GM12865 (cell line): Measurements from ENCODE around the gene KNDC1.

Experiments
- DNase-seq: peaks from one replicate; pipeline ENCODE4 v3.0.0; 2010; ENCODE audit warnings: low read depth
- H3K4me3 ChIP-seq: 2 replicates; pipeline ENCODE4 v1.5.1; 2011; ENCODE audit warnings: mild to moderate bottlenecking, low read depth, low read length, control low read depth
- TF ChIP-seq, protein P1 (sequence below): IDR thresholded peaks from 2 replicates; pipeline ENCODE4 v1.5.1; 2011; ENCODE audit warnings: low read length, control low read depth, low read depth, inconsistent platforms; ENCODE audit not compliant: insufficient read depth; ENCODE audit errors: missing control alignments

The KNDC1 gene

DNA sequence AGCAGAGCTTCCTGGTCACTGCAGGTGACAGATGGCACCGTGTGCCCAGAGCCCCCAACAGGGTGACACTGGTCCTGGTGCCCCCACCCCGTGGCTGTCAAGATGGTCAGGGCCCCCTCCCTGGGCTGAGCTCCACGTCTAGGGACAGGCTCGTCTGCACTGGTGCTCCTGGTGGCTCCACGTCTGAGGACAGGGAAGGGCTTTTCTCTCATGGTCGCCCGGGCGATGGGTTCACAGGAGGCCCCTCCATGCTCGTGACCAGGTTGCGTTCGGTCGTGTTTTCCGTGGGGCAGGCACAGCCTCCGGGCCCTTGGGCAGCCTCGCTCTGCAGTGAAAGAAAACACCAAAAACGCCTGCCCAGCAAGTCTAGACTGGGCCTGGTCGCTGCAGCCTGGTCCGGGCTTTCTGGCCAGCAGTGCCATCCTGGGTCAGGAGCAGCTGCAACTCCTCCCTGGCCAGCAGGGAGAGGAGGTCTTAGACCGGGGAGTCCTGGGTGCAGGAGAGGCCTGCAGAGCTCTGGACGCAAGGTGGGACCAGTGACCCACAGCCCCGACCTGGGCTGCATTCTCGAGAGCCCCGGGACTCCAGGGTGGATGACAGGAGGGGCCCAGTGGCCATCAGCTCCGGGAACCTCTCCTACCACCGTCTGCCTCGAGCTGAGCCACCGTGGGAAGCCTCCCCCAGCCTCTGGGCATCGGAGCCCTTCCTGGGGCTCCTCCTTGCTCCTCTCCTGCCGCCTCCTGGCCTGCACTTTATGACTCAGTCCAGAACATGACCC is 42.1 kb downstream of the KNDC1 start:
- no peak overlapping the region for H3K4me3 ChIP-seq
- TF ChIP-seq, protein P1, sequence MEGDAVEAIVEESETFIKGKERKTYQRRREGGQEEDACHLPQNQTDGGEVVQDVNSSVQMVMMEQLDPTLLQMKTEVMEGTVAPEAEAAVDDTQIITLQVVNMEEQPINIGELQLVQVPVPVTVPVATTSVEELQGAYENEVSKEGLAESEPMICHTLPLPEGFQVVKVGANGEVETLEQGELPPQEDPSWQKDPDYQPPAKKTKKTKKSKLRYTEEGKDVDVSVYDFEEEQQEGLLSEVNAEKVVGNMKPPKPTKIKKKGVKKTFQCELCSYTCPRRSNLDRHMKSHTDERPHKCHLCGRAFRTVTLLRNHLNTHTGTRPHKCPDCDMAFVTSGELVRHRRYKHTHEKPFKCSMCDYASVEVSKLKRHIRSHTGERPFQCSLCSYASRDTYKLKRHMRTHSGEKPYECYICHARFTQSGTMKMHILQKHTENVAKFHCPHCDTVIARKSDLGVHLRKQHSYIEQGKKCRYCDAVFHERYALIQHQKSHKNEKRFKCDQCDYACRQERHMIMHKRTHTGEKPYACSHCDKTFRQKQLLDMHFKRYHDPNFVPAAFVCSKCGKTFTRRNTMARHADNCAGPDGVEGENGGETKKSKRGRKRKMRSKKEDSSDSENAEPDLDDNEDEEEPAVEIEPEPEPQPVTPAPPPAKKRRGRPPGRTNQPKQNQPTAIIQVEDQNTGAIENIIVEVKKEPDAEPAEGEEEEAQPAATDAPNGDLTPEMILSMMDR: no peak
- DNase-seq: no peak

DNA sequence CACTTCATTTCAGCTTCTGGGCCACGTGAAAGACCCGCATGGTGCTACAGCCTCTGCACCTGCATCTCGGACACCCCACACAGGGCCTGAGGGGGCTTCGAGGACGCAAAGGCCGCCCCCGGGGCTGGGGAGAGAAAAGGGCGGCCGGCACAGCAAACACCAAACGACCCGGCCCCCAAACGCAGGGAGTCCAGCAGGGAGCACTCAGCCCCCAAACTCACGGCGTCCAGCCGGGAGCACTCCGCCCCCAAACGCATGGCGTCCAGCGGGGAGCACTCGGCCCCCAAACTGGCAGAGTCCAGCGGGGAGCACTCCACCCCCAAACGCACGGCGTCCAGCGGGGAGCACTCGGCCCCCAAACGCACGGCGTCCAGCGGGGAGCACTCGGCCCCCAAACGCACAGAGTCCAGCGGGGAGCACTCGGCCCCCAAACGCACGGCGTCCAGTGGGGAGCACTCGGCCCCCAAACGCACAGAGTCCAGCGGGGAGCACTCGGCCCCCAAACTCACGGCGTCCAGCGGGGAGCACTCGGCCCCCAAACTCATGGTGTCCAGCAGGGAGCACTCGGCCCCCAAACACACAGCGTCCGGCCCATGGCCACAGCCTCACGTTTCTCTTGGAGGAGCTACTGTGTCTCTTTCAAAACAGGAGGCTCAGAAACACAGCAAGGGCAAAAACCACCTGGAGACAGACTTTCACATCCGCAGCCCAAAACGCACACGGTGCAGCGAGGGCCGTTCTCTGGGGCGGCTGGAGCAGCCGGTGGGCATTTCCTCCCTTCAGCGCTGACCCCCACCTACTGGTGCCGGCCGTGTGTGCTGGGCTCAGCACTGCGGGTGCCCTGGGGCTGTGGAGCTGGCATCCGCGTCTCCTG is 43.0 kb downstream of the KNDC1 start:
- TF ChIP-seq, protein P1: no peak
- DNase-seq: no peak
- no peak overlapping the region for H3K4me3 ChIP-seq

- no peak for DNase-seq
Measured at GRCh38 chr10:133203652-133204195, 43.7 kb downstream of the KNDC1 start.

DNA sequence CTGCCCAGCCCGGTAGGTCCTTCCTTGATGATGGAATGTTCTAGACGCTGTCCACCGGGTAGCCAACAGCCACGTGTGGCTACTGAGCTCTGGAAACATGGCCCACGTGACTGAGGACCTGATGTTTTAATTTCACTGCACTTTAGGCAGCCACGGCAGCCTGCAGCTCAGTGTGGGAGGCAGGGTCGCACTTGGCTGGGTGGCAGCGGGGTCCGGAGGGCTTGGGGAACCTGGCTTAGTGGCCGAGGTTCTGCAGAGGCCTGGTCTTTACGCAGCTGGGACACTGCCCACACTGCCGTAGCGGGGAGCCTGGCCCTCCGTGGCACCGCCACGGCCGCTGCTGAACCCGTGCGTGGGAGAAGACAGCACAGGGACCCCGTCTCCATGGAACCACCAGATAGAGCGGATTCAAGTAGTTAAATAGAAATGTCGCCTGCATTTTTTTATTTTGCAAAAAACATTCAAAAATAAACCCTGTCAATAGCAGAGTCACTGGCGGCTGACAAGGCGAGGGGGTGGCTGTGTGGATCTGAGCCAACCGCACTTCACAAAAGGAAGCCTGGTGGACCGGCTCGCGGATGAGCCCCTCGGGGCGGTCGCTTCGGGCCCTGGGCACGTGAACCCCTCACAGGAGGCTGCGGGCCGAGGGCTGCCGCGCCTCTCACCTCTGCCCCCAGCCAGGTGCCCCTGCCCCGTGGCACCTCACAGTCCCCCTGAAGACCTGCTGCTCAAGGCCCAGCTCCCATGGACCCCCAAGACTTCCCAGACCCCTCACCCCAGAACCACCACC is 44.4 kb downstream of the KNDC1 start:
- TF ChIP-seq, protein P1: no peak
- DNase-seq: no peak
- H3K4me3 ChIP-seq: no peak overlapping the region

More at GRCh38 chr10:133203652-133204195, 43.7 kb downstream of the KNDC1 start:
- TF ChIP-seq, protein P1: no peak
- no peak overlapping the region for H3K4me3 ChIP-seq

DNA sequence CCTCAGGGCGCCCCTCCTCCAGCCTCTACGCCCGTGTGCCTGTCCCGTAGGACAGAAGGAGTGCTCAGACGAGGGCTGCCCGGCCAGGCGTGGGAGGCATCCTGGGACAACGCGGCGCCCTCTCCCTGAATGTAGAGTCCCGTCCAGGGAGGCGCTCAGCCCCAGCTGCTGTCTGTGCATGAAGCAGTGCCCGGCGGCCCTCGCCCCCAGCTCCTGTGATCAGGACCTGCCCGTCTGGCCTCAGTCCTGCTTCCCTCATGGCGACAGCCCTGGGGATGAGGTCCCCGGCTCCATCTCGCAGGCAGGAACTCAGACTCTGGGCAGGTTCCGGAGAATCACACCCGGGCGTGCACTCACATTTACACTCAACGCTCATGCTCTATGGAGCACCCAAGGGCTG is 45.1 kb downstream of the KNDC1 start:
- TF ChIP-seq, protein P1: no peak
- DNase-seq: no peak
- H3K4me3 ChIP-seq: no peak overlapping the region

GRCh38 chr10:133206356-133207040 is 46.5 kb downstream of the KNDC1 start:
- TF ChIP-seq, protein P1: no peak
- no peak overlapping the region for H3K4me3 ChIP-seq
- DNase-seq: no peak
